GM19372 (cell line): Measurements from ENCODE around the gene BCL11B.

Experiments
- ATAC-seq: cut with Tn5 transposase; IDR thresholded peaks from one replicate; pipeline ENCODE4 v1.9.1; 2021; ENCODE audit warnings: mild to moderate bottlenecking, low read depth, moderate library complexity; ENCODE audit not compliant: unreplicated experiment

BCL11B gene

DNA sequence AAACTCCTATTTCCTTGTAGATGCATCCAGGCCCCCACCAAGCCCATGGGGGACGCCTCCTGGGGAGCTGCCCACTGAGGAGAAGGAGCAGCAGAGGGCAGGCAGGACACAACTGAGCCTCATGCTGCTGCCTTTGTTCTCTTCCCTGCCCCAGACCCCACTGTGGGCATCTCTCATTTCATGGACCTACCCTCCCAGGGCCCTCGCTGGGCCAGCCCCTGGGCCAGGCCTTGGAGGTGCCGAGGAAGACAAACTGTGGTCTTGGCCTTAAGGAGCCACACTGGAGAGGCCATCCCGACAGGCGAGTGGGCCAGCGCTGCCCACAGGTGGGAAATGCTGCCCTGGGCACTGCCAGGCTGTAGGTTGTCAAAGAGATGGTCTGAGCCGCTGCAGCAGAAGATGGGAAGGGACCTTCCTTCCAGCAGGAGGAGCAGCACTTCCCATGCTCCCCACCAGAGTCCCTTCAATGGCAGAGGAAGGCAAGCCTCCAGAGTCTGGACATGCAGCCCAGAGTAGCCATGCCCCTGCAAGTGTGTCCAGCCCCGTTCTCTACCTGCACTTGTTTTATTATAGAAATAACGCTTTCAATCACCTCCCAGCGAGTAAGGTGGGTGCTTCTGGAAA, 147.4 kb downstream of the BCL11B start:
- ATAC-seq: no peak

DNA sequence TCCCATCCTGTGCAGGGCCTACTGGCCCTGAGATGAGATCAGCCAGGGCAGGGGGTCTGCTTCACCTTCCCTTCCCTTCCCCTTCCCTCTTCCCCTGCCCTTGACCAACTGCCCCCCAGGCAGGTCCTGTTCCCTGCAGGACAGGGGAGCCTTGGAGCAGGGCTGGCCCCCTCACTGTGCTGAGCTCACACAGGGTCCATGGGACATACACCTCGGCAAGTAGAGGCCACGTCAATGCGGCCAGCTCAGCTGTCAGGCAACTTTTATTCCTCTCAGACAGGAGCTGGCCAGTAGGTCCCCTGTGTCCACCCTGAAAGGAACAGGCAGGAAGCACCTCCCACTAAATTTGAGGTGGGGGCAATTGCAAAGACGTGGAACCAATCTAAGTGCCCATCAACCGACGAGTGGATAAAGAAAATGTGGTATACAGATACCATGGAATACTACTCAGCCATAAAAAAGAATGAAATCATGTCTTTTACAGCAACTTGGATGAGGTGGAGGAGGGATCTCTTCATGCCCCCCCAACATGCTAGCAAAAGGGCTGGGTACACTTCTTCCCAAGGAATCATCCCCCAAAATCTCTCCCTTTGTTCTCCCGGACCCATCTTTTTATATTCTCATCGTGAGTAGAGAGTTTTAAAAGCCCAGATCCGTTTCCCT, 148.7 kb downstream of the BCL11B start:
- no peak for ATAC-seq

DNA sequence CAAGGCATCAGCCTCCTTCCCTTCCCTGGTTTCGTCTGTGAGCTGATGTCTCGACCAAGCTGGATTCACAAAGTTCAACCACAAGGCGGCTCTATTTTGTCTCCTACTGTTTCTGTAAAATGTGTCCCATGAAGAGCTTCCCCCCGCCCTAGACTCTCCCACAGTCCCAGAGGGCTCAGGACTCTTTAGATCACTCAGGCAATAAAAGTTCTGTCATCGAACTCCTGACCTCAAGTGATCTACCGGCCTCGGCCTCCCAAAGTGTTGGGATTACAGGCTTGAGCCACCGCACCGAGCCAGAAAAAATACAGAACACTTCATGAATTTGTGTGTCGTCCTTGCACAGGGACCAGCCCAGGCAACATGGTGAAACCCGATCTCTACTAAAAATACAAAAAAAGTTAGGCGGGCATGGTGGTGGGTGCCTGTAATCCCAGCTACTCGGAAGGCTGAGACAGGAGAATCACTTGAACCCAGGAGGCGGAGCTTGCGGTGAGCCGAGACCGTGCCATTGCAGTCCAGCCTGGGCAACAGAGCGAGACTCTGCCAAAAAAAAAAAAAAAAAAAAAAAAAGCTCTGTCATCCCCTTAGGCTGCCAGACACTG, 149.4 kb downstream of the BCL11B start:
- ATAC-seq: no peak

DNA sequence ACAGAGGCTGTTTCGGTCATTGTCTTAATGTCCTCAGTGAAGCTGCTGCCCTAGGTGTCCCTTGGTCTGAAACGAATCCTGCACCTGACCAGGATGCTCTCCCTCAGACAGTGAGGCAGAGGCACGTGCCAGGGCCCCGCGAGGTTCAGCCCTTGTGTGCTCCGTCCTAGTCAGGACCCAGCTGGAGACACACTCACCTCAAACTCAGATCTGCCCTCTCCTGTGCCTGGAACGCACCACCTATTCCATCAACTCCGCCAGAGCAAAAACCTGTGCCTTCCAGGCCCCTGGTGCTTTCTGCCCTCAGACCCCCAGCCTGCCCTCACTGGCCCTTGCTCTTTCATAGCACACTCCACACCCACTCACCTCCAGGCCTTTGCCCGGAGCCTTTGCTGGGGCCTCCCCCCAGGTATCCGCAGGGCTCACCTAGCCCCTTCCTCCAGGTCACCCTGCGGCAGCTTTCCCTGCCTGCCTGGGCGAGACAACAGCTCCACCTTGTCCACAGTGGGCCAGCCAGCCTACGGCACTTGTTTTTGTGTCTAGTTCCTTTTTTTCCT, 150.6 kb downstream of the BCL11B start:
- ATAC-seq: no peak

DNA sequence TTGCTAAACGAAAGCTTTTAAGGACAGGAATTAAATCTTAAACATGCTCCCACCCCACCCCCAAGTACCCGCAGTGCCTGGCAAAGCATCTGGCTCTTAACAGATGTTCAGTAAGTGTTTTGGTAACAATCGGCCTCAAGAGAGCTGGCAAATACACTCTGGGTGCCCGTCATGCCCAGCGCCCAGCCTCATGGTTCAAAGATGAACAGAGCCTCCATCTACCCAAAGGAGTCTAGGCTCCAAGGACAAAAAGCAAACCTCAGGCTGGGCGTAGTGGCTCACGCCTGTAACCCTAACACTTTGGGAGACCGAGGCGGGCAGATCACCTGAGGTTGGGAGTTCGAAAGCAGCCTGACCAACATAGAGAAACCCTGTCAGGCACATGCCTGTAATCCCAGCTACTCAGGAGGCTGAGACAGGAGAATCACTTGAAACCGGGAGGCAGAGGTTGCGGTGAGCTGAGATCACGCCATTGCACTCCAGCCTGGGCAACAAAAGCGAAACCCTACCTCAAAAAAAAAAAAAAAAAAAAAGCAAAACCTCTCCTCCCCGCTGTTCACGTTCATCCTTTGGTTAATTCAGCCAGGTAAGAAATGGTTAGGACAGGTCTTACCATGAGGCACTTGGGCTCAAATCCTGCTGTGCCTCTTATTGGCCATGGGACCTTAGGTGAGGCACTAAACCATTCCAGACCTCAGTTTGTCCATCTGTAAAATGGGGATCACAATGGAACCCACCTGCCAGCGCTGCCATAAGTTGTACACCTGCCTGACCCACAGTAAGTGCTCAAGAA, 151.3 kb downstream of the BCL11B start:
- ATAC-seq: no peak

DNA sequence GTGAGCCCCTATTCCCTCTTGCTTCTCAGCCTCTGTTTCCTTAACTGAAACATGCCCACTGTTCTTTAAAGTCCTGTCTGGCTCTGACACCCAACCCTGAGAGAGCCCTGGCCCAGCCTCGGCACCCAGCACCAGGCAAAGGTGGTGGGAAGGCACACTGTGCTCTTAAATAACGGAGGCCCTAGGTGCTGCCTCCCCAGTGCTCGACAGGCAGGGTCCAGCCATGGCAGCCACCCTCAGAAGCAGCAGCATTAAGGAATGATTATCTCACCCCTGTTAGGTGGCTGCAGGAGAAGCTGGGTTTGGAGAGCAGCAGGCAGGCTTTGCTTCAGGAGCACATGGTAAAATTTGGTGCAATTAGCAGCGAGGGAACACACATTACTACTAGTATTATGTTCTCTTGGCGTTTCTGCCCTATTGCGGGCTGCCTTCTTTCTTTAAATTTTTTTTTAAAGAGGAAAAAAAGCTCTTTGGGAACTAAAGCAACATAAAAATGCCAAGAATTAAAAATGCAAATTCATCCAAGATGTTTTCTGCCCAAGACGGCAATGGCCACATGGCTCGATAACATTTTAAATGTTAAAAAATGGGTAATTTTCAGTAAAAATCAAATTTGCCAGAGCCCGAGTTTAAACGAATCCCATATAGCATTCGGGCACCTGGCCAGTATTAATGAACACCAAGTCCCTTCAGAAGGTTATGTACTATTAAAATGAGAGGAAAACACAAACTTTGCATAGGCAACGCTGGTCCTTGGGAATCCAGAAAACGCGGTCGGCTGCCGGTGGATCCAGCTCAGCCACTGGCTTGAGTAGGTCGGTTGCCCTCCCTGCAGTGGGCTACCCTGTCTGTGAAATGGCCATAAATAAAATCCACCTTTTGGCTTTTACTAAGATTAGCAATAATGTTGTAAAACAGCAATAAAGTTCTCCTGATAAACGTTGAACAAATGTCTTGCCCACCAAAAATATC, 152.2 kb downstream of the BCL11B start:
- no peak for ATAC-seq
